ENCODE measurements around the gene HORMAD2. TPM values are rescaled to one million over a fixed set of nuclear protein-coding genes. Genes with fewer than 3 reads are reported as not detected.

The HORMAD2 gene
- total RNA-seq, 1 donor from 2014 or later: not detected

DNA sequence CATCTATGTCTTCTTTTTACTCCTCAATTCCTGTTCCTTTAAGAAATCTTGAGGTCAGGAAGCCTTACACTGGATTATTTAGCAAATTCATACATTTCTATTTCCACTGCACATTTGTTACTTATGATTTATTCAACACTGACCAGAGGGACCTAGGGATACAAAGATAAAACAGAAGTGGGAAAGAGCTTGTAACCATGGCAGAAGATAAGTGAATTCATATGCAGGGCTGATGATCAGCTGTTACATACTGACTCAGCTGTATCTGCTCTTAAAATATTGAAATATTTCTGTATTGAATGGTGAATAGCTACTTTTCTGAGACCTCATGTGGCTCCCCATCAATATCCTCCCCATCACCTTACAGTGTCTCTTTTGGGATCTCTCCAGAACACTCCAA is 25.2 kb downstream of the HORMAD2 start:
- Mint-ChIP-seq H3K4me1 (ENCODE audit: unreplicated experiment) (no peaks in the 10 kb centered on the region), H3K27me3 (peaks cover 9% of the 10 kb centered on the region)
- TF ChIP-seq, protein P1, sequence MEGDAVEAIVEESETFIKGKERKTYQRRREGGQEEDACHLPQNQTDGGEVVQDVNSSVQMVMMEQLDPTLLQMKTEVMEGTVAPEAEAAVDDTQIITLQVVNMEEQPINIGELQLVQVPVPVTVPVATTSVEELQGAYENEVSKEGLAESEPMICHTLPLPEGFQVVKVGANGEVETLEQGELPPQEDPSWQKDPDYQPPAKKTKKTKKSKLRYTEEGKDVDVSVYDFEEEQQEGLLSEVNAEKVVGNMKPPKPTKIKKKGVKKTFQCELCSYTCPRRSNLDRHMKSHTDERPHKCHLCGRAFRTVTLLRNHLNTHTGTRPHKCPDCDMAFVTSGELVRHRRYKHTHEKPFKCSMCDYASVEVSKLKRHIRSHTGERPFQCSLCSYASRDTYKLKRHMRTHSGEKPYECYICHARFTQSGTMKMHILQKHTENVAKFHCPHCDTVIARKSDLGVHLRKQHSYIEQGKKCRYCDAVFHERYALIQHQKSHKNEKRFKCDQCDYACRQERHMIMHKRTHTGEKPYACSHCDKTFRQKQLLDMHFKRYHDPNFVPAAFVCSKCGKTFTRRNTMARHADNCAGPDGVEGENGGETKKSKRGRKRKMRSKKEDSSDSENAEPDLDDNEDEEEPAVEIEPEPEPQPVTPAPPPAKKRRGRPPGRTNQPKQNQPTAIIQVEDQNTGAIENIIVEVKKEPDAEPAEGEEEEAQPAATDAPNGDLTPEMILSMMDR (conservative IDR thresholded peaks at IDR 0.05): no peak

DNA sequence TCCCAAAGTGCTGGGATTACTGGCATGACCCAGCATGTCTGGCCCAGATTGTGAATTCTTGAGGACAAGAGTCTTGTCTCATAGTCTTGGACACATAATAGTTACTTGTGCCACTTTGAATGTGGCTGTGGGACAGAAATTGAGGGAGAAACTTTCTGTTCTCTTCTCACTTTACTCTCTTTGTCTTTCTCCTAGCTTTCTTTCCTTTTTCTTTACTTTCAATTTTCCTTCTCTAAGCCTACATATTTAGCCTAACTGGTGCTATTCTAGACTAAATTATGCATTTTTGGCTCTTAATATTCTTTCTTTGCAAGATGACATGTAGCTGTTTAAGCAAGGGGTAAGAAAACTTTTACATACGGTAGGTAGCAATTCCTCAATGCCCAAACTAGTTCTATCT is 33.2 kb downstream of the HORMAD2 start:
- Mint-ChIP-seq H3K4me3 (no peak overlapping the region), H3K27me3 (peaks cover 1% of the 10 kb centered on the region), H3K27ac (no peak overlapping the region), H3K4me1 (ENCODE audit: unreplicated experiment) (no peaks in the 10 kb centered on the region), H3K36me3 (no peaks in the 10 kb centered on the region), H3K9me3 (no peaks in the 10 kb centered on the region)
- TF ChIP-seq, protein P1 (conservative IDR thresholded peaks at IDR 0.05): no peak
- no peak for DNase-seq (ENCODE audit: extremely low spot score, unreplicated experiment)

More for the DNA sequence above, 25.2 kb downstream of the HORMAD2 start:
- Mint-ChIP-seq H3K9me3 (no peaks in the 10 kb centered on the region), H3K27ac (no peak overlapping the region), H3K4me3 (no peak overlapping the region), H3K36me3 (no peaks in the 10 kb centered on the region)
- no peak for DNase-seq (ENCODE audit: extremely low spot score, unreplicated experiment)

DNA sequence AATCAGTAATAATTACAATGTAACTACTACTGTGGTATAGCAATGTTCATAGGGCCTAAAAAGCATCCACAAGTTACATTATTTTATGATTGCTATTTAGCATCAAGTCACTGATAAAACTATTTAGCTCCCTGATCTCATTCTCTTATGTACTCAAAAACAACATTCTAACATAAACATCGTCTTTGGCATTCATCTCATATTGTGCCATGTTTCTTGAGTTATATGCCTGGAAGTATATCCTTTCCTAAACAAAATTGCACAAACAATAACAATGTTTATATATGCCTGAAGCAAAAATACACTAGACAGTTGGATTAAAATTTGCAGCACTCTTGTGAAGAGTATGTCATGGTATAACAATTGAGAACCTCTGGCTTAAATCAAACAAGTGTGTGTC is 34.1 kb downstream of the HORMAD2 start:
- Mint-ChIP-seq H3K36me3 (no peaks in the 10 kb centered on the region), H3K27ac (no peak overlapping the region), H3K27me3 (peaks cover 1% of the 10 kb centered on the region), H3K4me1 (ENCODE audit: unreplicated experiment) (no peaks in the 10 kb centered on the region), H3K4me3 (no peak overlapping the region), H3K9me3 (no peaks in the 10 kb centered on the region)
- no peak for DNase-seq (ENCODE audit: extremely low spot score, unreplicated experiment)
- TF ChIP-seq, protein P1 (conservative IDR thresholded peaks at IDR 0.05): no peak

DNA sequence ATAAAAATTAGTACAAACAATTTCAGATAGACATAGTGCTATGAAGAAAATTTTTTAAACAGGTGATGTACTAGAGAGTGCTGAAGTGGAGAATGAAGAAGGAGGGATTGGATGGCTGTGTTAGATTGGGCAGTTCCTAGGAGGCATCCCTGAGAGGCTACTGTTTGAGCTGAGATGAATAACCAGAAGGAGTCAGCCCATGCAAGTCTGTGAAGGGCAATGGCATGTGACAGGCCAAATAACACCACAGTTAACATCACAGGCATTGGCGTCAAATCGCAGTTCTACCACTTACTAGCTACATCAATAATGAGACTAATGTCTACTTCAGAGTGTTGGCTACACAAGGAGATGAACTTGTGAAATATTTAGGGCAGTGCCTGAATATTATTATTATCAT is 35.4 kb downstream of the HORMAD2 start:
- no peaks in the 10 kb centered on the region for H3K36me3 Mint-ChIP-seq
- H3K27me3 Mint-ChIP-seq: peaks cover 9% of the 10 kb centered on the region
- DNase-seq (ENCODE audit: extremely low spot score, unreplicated experiment): no peak
- H3K9me3 Mint-ChIP-seq: no peaks in the 10 kb centered on the region
- H3K4me3 Mint-ChIP-seq: no peak overlapping the region
- no peaks in the 10 kb centered on the region for H3K4me1 Mint-ChIP-seq (ENCODE audit: unreplicated experiment)
- TF ChIP-seq, protein P1 (conservative IDR thresholded peaks at IDR 0.05): no peak
- H3K27ac Mint-ChIP-seq: no peak overlapping the region

DNA sequence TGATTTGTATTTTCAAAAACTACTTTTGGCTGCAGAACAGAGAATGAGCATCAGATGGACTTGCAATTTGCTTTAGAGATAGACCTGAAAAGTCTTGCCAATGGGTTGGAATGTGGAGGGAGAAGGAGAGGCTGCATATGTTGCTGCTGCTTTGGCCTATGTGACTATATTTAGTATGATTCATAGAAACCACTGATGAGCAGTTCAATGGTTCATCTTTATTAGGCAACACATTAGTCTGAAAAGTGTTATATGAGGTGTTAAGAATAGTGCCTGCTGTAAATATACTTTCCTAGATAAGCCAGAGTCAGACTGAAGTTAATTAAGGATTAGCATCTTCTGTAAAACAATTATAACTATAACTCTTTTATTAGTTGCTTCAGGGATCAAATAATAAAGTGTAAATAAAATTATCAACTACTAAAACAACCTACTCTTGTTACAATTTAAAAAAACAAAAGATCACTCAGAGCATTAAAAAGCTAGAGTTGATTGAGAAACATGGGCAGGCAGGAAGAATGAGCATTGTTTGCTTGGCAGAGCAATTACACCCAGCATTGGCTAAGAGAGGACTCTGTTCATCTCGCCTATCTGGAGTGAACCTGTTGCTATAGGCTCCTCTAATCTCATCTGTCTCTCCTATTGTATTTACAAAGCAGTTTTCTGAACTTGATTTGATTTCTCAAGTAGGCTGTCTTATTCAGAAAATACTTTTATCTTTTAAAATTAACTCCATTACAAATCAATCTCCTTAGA is 36.3 kb downstream of the HORMAD2 start:
- H3K9me3 Mint-ChIP-seq: no peaks in the 10 kb centered on the region
- no peak for DNase-seq (ENCODE audit: extremely low spot score, unreplicated experiment)
- no peak overlapping the region for H3K4me3 Mint-ChIP-seq
- no peaks in the 10 kb centered on the region for H3K4me1 Mint-ChIP-seq (ENCODE audit: unreplicated experiment)
- H3K27ac Mint-ChIP-seq: no peak overlapping the region
- TF ChIP-seq, protein P1 (conservative IDR thresholded peaks at IDR 0.05): no peak
- H3K36me3 Mint-ChIP-seq: no peaks in the 10 kb centered on the region
- peaks cover 11% of the 10 kb centered on the region for H3K27me3 Mint-ChIP-seq
